Panc1 (cell line): ENCODE data around the gene TDRD10.

Experiments
- CTCF ChIP-seq: fragments of 450-650 bp; IDR thresholded peaks from 2 replicates; pipeline ENCODE4 v1.5.1; 2017; ENCODE audit warnings: mild to moderate bottlenecking
- SIN3A ChIP-seq: IDR thresholded peaks from 2 replicates; pipeline ENCODE4 v1.6.1; 2012; ENCODE audit warnings: low read depth, mild to moderate bottlenecking, low read length, moderate library complexity, borderline replicate concordance; ENCODE audit not compliant: insufficient read depth

GRCh38 chr1:154571244-154571963 lies 69.4 kb downstream of the TDRD10 start:
- no peak for TF ChIP-seq CTCF
- TF ChIP-seq SIN3A: no peak
